DOHH2 (cell line): ENCODE data around the gene FAM236D.
"Not testable (repeated sequence)": the region's sequence is repeated elsewhere in the genome, so short reads cannot be mapped to it uniquely, and the experiment has no call there.

Experiments used
- EZH2phosphoT487 ChIP-seq: fragments of 200-600 bp; sonication (generic); IDR thresholded peaks from 2 replicates; pipeline ENCODE4 v1.6.1; 2017; ENCODE audit warnings: borderline replicate concordance, mild to moderate bottlenecking, antibody characterized with exemption, low read length, moderate library complexity, mixed read lengths
- TF ChIP-seq, protein P1 (sequence below): fragments of 200-600 bp; sonication (generic); IDR thresholded peaks from one replicate; pipeline ENCODE4 v1.5.1; 2014; ENCODE audit warnings: antibody characterized with exemption, mild to moderate bottlenecking, low read depth, low read length; ENCODE audit not compliant: poor library complexity, severe bottlenecking

DNA sequence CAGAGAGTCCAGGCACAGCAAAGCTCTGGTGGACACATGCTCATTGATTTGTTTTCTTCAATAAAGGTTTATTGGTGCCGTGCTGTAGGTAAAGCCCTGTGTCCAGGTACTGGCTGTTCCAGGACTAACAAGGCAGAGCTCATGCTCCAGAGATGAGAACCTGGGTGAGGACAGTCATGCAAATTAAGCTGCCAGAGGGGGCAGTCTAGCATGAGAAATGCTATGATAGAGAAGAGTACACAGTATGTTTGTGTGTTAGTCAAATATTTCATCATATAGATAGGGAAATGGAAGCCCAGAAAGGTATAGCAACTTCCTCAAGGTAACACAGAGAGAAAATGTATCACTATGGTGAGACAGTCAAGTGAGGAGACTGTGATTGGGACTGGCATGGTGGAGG is 19.9 kb downstream of the FAM236D start:
- TF ChIP-seq, protein P1, sequence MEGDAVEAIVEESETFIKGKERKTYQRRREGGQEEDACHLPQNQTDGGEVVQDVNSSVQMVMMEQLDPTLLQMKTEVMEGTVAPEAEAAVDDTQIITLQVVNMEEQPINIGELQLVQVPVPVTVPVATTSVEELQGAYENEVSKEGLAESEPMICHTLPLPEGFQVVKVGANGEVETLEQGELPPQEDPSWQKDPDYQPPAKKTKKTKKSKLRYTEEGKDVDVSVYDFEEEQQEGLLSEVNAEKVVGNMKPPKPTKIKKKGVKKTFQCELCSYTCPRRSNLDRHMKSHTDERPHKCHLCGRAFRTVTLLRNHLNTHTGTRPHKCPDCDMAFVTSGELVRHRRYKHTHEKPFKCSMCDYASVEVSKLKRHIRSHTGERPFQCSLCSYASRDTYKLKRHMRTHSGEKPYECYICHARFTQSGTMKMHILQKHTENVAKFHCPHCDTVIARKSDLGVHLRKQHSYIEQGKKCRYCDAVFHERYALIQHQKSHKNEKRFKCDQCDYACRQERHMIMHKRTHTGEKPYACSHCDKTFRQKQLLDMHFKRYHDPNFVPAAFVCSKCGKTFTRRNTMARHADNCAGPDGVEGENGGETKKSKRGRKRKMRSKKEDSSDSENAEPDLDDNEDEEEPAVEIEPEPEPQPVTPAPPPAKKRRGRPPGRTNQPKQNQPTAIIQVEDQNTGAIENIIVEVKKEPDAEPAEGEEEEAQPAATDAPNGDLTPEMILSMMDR = not testable (repeated sequence)
- TF ChIP-seq EZH2phosphoT487 = not testable (repeated sequence)
